ENCODE data around the gene EIF4H.

GRCh38 chr7:74220229-74220628 lies 46.1 kb downstream of the EIF4H start:
- TF ChIP-seq FOXK2 (IDR thresholded peaks at IDR 0.05) (no peak), FOXM1 (IDR thresholded peaks at IDR 0.05; ENCODE audit: borderline replicate concordance) (no peak), SP1 (IDR thresholded peaks at IDR 0.05) (no peak), BHLHE40 (IDR thresholded peaks at IDR 0.05; ENCODE audit: borderline replicate concordance) (no peak), NFRKB (IDR thresholded peaks at IDR 0.05) (no peak), ZNF384 (IDR thresholded peaks at IDR 0.05) (no peak), FOXA1 (IDR thresholded peaks at IDR 0.05) (no peak), TARDBP (IDR thresholded peaks at IDR 0.05) (no peak), ARNT (IDR thresholded peaks at IDR 0.05) (no peak), CTBP1 (IDR thresholded peaks at IDR 0.05; ENCODE audit: borderline replicate concordance) (no peak), ELF4 (IDR thresholded peaks at IDR 0.05) (no peak), L3MBTL2 (conservative IDR thresholded peaks at IDR 0.05) (no peak), LEF1 (IDR thresholded peaks at IDR 0.05; ENCODE audit: borderline replicate concordance) (no peak)
- TF ChIP-seq, protein P1, sequence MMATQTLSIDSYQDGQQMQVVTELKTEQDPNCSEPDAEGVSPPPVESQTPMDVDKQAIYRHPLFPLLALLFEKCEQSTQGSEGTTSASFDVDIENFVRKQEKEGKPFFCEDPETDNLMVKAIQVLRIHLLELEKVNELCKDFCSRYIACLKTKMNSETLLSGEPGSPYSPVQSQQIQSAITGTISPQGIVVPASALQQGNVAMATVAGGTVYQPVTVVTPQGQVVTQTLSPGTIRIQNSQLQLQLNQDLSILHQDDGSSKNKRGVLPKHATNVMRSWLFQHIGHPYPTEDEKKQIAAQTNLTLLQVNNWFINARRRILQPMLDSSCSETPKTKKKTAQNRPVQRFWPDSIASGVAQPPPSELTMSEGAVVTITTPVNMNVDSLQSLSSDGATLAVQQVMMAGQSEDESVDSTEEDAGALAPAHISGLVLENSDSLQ (IDR thresholded peaks at IDR 0.05): no peak
